Stimulated activated CD8-positive, alpha-beta memory T cell treated with anti-CD3 and anti-CD28 coated beads, Interleukin-12 subunit alpha, Interleukin-12 subunit beta, amount 100 ng/mL, for 1 hour (primary cell): ENCODE results near the gene TRAPPC10.
"Not testable (repeated sequence)": the region's sequence is repeated elsewhere in the genome, so short reads cannot be mapped to it uniquely, and the experiment has no call there.

Experiments
- DNase-seq: peaks from one replicate; pipeline ENCODE4 v3.0.0-alpha.2; 2020; ENCODE audit warnings: low read depth

Gene TRAPPC10

DNA sequence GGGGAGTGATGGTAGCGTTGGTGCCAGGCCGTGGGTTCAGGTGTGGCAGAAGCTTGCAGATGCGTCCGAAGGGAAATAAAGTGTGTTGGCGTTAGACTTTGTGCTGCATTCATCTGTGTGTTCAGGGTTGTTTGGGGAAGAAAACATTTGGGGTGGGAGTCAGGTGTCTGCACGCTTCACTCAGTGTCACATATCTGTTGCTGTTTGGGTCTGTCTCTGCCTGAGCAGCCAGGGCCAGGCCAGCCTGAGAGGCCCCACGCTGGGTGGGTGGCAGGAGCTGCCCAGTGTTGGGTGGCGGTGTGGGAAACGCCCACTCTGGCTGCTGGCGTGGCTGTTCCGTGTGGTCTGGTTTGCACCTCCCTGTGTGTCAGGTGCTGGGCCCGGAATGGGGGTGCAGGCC is 133.5 kb downstream of the TRAPPC10 start:
- not testable (repeated sequence) for DNase-seq

GRCh38 chr21:44147108-44147507 is 135.0 kb downstream of the TRAPPC10 start:
- DNase-seq: not testable (repeated sequence)

GRCh38 chr21:44150255-44150654 is 138.1 kb downstream of the TRAPPC10 start:
- not testable (repeated sequence) for DNase-seq

GRCh38 chr21:44153214-44153888 is 141.2 kb downstream of the TRAPPC10 start:
- not testable (repeated sequence) for DNase-seq

- DNase-seq: not testable (repeated sequence)
These were observed 141.8 kb downstream of the TRAPPC10 start for GRCh38 chr21:44153889-44154228.

DNA sequence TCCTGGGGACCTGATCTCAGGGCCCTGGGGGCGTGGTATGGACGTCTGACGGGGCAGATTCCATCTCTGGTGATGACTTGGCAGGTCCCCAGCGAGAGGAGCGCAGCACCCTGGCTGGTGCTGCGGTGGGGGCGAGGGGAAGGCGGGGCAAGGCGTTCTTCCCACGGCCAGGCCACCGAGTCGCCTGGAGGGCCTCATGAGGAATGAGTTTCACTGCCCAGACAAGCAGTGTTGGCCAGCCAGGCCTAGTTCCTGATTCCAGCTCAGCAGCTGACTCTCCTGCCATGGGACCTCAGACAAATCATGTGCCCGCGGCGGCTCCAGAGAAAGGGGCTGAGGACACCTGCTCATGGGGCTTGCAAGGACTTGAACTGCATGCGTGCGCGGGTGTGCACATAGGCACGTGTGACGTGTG is 142.7 kb downstream of the TRAPPC10 start:
- not testable (repeated sequence) for DNase-seq

DNA sequence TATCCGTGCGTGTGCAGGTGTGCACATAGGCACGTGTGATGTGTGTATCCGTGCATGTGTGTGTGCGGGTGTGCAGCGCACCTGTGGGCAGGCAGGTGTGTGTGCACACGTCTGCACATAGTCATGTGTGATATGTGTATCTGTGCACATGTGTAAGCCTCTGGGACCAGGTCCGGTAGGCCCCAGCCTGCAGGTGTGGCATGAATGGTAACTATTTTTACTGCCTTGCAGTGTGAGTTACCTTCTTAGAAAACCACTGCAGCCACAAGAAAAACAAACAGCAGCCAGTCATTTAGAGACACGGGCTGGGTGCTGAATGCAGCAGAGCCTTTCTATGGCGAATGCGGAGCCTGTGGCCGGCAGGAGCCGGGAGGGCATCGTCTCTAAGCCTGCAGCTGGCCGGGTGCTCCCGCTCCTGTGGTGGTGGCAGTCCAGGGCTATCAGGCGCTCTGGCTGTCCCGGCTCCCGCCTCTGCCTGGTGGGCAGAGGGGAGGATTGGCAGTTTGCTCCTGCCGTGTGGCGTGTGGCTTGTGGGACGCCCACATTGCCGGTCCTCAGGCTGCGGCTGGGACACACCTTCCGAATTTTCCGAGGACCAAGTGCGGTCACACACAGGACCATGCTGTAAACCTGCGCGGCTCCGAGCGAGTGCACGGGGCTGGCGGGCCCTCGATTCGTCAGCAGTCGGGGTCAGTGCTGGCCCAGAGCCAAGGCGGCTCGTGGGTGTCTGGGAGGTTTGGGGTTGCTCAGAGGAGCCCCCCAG is 143.3 kb downstream of the TRAPPC10 start:
- not testable (repeated sequence) for DNase-seq

- not testable (repeated sequence) for DNase-seq
These were observed 143.9 kb downstream of the TRAPPC10 start for GRCh38 chr21:44155994-44156380.
